ENCODE results near the gene RHBDD3.

RHBDD3 gene

DNA sequence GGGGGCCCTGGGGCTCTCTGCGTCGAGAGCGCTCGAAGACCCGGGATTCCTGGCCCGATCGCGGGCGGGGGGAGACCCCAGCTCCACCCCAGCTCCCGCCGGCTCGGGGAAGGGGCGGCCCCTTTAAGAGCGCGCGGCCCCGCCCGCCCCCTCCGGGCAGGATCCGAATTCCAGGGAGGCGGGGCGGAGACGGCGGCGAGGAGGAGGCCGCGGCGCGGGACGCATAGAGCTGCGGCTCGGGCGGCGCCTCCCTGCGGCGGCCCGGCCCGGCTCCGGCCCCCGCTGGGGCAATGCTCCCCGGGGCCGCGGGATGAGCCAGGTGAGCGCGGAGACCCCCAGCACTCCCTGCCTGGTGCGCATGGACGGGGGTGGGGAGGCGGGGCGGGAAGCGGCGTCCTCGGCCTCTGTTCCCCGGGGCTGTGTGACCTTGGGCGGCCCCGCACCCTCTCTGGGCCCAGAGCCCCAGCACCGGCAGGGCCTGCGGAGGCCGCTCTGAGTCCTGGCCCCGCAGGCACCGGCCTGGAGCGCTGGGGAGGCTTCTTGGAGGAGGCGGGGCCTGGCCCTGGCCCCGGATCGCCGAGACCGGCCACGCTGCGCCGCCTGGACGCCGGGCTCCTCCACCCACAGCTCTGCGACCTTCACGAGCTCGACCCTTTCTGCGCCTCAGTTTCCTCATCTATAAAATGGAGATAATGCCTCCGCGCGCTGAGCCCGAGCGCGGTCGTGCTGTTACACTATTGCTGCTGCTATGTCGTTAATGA lies 39.2 kb upstream of the RHBDD3 start (continued):
- TF ChIP-seq ZNF398 (tag by site-specific recombination; IDR thresholded peaks at IDR 0.05): peak; percentile 5; the same call in 1 of the 2 replicates
- TF ChIP-seq ZNF391 (tag by site-specific recombination; IDR thresholded peaks at IDR 0.05; ENCODE audit: borderline replicate concordance, low read depth): no peak
- no peak for TF ChIP-seq ZNF677 (tag by site-specific recombination; IDR thresholded peaks at IDR 0.05)
- no peak for TF ChIP-seq ZNF610 (tag by site-specific recombination; IDR thresholded peaks at IDR 0.05; ENCODE audit: borderline replicate concordance)
- no peak for TF ChIP-seq ZNF571 (tag by site-specific recombination; IDR thresholded peaks at IDR 0.05)
- TF ChIP-seq ATF2 (tag by site-specific recombination; IDR thresholded peaks at IDR 0.05; ENCODE audit: low read depth): no peak
- 0 out of 2 replicates have a peak, but pooled peaks have one; percentile 13 for TF ChIP-seq KLF16 (tag by site-specific recombination; IDR thresholded peaks at IDR 0.05)
- TF ChIP-seq ZNF701 (tag by site-specific recombination; IDR thresholded peaks at IDR 0.05): no peak
- TF ChIP-seq SP7 (tag by site-specific recombination; IDR thresholded peaks at IDR 0.05): no peak
- no peak for TF ChIP-seq GLI4 (tag by site-specific recombination; IDR thresholded peaks at IDR 0.05)
- TF ChIP-seq REPIN1 (tag by site-specific recombination; IDR thresholded peaks at IDR 0.05; ENCODE audit: low read depth): no peak
- TF ChIP-seq BCL11A (tag by site-specific recombination; IDR thresholded peaks at IDR 0.05; ENCODE audit: low read depth): no peak
- no peak for TF ChIP-seq ZNF140 (tag by site-specific recombination; IDR thresholded peaks at IDR 0.05)
- no peak for TF ChIP-seq ZNF654 (tag by site-specific recombination; IDR thresholded peaks at IDR 0.05; ENCODE audit: low read depth)
- TF ChIP-seq, protein P1, sequence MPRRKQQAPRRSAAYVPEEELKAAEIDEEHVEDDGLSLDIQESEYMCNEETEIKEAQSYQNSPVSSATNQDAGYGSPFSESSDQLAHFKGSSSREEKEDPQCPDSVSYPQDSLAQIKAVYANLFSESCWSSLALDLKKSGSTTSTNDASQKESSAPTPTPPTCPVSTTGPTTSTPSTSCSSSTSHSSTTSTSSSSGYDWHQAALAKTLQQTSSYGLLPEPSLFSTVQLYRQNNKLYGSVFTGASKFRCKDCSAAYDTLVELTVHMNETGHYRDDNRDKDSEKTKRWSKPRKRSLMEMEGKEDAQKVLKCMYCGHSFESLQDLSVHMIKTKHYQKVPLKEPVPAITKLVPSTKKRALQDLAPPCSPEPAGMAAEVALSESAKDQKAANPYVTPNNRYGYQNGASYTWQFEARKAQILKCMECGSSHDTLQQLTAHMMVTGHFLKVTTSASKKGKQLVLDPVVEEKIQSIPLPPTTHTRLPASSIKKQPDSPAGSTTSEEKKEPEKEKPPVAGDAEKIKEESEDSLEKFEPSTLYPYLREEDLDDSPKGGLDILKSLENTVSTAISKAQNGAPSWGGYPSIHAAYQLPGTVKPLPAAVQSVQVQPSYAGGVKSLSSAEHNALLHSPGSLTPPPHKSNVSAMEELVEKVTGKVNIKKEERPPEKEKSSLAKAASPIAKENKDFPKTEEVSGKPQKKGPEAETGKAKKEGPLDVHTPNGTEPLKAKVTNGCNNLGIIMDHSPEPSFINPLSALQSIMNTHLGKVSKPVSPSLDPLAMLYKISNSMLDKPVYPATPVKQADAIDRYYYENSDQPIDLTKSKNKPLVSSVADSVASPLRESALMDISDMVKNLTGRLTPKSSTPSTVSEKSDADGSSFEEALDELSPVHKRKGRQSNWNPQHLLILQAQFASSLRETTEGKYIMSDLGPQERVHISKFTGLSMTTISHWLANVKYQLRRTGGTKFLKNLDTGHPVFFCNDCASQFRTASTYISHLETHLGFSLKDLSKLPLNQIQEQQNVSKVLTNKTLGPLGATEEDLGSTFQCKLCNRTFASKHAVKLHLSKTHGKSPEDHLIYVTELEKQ (tag by site-specific recombination; IDR thresholded peaks at IDR 0.05; ENCODE audit: borderline replicate concordance): no peak
- no peak for TF ChIP-seq ZNF350 (tag by site-specific recombination; IDR thresholded peaks at IDR 0.05)
- no peak for TF ChIP-seq ZNF169 (tag by site-specific recombination; IDR thresholded peaks at IDR 0.05)
- TF ChIP-seq, protein P2, sequence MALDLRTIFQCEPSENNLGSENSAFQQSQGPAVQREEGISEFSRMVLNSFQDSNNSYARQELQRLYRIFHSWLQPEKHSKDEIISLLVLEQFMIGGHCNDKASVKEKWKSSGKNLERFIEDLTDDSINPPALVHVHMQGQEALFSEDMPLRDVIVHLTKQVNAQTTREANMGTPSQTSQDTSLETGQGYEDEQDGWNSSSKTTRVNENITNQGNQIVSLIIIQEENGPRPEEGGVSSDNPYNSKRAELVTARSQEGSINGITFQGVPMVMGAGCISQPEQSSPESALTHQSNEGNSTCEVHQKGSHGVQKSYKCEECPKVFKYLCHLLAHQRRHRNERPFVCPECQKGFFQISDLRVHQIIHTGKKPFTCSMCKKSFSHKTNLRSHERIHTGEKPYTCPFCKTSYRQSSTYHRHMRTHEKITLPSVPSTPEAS (tag by site-specific recombination; IDR thresholded peaks at IDR 0.05): no peak
- no peak for TF ChIP-seq HOXC10 (CRISPR knock-in tag; IDR thresholded peaks at IDR 0.05)
- no peak for TF ChIP-seq ZNF302 (tag by site-specific recombination; IDR thresholded peaks at IDR 0.05; ENCODE audit: low read depth)
- TF ChIP-seq ZXDB (tag by site-specific recombination; IDR thresholded peaks at IDR 0.05): 0 out of 2 replicates have a peak, but pooled peaks have one; percentile 4
- TF ChIP-seq, protein P3, sequence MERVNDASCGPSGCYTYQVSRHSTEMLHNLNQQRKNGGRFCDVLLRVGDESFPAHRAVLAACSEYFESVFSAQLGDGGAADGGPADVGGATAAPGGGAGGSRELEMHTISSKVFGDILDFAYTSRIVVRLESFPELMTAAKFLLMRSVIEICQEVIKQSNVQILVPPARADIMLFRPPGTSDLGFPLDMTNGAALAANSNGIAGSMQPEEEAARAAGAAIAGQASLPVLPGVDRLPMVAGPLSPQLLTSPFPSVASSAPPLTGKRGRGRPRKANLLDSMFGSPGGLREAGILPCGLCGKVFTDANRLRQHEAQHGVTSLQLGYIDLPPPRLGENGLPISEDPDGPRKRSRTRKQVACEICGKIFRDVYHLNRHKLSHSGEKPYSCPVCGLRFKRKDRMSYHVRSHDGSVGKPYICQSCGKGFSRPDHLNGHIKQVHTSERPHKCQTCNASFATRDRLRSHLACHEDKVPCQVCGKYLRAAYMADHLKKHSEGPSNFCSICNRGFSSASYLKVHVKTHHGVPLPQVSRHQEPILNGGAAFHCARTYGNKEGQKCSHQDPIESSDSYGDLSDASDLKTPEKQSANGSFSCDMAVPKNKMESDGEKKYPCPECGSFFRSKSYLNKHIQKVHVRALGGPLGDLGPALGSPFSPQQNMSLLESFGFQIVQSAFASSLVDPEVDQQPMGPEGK (tag by site-specific recombination; IDR thresholded peaks at IDR 0.05): peak; percentile 66; the same call in 1 of the 2 replicates
- no peak for TF ChIP-seq ZNF518A (tag by site-specific recombination; conservative IDR thresholded peaks at IDR 0.05; ENCODE audit: low read depth)
- no peak for TF ChIP-seq MYNN (tag by site-specific recombination; IDR thresholded peaks at IDR 0.05; ENCODE audit: borderline replicate concordance)

Data from HEK293 (cell line).